ENCODE measurements around the gene TMEM256.
"Not testable (repeated sequence)": the region's sequence is repeated elsewhere in the genome, so short reads cannot be mapped to it uniquely, and the experiment has no call there.

DNA sequence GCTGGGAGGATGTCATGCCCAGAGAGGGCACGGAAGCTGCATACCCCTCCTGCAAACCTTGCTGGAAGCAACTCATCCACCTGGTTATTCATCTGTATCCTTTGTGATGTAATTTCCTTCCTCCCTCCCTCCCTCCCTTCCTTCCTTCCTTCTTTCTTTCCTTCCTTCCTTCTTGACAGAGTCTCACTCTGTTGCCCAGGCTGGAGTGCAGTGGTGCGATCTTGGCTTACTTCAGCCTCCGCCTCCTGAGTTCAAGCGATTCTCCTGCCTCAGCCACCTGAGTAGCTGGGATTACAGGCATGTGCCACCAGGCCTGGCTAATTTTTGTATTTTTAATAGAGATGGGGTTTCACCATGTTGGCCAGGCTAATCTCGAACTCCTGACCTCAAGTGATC, 35.3 kb downstream of the TMEM256 start:
- not testable (repeated sequence) for TF ChIP-seq EZH2 (IDR thresholded peaks at IDR 0.05); POLR2AphosphoS5 (IDR thresholded peaks at IDR 0.05; ENCODE audit: borderline replicate concordance, low read depth, low read length)
